ENCODE measurements around the gene KDM7A.

KDM7A gene

GRCh38 chr7:140051820-140052219 is 125.0 kb downstream of the KDM7A start:
- FAIRE-seq: no peak

DNA sequence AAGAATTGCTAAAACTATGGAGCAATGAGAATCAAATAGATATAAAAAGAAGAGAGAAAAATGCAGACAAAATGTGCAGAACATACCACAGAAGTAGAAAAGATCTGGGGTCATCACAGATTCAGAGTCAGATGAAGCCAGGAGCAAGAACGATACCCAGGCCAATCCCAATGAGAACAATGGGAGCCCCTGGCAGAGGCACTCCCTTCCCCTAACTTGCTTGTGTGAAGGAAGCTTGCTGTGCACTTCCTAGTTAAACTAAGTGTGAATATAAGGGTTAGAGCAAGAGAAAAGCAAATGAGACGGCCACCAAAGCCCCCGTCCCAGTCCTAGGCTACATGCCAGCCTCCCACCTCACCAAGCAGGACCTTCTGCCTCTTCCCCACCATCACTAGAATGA is 126.7 kb downstream of the KDM7A start:
- FAIRE-seq: no peak

DNA sequence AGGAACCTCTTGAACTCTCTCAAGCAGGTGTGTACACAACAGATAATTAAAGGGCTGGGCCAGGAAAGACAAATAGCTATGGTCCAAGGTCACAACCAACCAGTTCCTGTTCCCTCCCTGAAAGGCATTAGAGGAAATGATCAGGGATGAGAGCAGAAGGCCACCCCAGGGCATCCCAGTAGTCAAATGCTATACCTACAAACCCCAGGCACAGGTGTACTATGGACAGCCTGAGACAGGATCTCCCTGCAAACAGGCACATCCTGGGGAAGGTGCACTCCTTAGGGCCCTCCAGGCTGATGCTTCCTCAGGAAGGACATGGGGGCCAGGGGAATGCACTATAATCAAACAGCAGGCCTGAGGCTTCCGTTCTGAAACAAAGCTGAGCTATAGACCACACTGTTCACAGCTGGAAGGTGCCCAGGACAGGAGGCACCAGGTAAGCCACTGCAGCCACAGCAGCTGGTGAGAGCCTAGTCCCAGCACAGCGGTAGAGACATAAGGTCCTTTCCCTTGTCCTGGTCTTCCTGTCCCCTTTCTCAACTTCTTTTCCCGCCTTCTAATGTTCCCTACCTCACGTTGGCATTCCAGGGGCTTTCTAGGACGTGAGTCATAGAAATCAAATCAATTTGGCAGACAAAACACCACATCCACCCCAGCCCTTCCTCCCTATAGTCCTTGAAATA is 127.3 kb downstream of the KDM7A start:
- no peak for FAIRE-seq

DNA sequence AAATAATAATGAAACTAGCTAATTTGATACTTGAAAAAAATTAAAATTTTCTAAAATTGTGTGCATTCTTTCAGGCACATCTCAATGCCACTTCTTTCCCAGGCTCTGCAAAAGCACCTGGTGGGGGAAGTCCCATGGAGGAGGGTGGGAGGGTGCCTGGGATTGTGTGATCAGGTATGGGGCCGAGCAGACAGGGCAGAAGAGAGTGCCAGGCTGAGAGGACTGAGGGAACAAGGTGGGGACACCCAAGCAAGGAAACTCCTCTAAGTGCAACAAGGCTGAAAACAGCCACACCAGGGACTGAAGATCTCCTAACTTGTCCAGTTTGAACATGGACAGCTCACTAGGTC is 127.8 kb downstream of the KDM7A start:
- FAIRE-seq: no peak

DNA sequence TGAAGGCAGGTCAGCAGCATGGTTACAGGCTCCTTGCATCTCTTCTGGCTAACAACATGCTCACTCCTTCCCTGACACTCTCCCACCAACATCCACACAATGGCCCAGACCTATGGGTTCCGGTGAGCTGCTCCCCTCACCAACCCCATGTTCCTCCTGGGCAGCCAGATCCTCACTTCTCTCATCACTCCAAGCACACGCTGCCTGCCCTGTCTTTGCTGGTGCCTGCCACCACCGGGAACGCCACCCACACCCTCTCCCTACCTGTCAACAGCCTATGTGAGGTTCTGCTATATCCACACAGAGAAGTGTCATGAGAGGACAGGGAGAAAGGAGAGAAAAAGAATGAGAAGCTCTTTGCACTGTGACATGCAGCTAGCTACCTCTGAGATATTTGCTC is 128.6 kb downstream of the KDM7A start:
- no peak for FAIRE-seq

GRCh38 chr7:140047197-140047596 is 129.6 kb downstream of the KDM7A start:
- FAIRE-seq: no peak

DNA sequence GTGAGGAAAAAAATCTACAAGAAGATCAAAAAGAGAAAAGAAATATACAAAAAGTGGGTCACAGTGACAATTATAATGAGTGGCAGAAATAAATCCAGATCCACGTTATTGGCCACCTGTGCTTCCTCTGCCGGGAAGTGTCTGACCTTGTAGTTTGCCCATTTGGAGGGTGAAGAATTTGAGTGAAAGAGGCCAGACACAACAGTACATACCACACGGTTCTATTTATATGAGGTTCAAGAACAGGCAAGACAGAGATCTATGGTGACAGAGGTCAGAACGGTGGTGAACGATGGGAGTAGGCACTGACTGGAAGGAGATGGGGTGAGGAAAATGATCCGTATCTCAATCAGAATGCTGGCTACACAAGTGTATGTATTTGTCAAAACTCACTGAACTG is 131.1 kb downstream of the KDM7A start:
- no peak for FAIRE-seq

DNA sequence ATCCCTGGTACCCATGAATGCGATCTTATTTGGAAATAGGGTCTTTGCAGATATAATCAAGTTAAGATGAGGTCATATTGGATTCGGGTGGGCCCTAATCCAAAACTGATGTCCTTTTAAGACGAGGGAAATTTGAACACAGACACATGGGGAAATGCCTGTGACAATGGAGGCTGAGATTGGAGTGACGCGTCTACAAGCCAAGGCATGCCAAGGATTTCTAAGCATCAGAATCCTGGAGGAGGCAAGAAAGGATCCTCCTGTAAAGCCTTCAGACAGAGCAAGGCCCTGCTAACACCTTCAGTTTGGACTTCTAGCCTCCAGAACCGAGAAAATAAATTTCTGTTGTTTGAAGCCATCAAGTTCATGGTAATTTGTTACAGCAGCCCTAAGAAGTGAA is 132.5 kb downstream of the KDM7A start:
- no peak for FAIRE-seq

- no peak for FAIRE-seq
These were observed 134.5 kb downstream of the KDM7A start for GRCh38 chr7:140042386-140042670.

- FAIRE-seq: no peak
These were observed 135.0 kb downstream of the KDM7A start for GRCh38 chr7:140041659-140042385.

- FAIRE-seq: no peak
These were observed 136.9 kb downstream of the KDM7A start for GRCh38 chr7:140039896-140040295.

GRCh38 chr7:140039066-140039465 is 137.7 kb downstream of the KDM7A start:
- FAIRE-seq: no peak

DNA sequence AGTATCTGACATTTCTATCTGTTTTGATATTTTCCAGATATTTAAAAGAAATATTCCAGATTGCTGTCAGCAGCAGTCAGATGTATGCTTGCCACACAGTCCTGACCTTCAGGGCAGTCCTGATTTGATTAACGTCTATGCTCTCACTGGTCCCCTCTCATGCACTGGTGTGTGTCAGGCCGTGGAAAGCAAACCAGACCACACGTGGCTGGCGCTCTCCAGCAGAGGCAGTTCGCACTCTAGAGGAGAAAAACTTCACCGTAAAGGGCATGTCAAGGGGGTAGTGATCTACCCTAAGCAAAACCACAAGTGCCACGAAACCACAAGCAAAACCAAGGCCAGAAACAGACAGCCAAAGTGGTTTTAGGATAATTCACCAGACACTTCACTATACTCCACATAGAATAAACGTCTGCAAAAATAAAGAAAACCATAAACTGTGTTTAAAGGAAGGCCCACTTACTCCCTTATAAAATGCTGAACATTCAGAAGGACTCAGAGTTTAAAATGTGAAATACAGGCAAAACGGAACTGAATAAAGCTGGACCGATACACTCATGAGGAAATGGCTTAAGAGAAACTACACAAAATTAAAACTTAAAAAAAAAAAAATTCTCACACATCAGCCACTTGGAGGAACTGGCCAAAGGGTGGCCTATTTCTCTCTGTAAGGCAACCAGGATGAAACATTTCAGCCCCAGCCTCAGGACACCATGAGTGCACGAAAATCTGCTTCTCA is 140.4 kb downstream of the KDM7A start:
- no peak for FAIRE-seq

DNA sequence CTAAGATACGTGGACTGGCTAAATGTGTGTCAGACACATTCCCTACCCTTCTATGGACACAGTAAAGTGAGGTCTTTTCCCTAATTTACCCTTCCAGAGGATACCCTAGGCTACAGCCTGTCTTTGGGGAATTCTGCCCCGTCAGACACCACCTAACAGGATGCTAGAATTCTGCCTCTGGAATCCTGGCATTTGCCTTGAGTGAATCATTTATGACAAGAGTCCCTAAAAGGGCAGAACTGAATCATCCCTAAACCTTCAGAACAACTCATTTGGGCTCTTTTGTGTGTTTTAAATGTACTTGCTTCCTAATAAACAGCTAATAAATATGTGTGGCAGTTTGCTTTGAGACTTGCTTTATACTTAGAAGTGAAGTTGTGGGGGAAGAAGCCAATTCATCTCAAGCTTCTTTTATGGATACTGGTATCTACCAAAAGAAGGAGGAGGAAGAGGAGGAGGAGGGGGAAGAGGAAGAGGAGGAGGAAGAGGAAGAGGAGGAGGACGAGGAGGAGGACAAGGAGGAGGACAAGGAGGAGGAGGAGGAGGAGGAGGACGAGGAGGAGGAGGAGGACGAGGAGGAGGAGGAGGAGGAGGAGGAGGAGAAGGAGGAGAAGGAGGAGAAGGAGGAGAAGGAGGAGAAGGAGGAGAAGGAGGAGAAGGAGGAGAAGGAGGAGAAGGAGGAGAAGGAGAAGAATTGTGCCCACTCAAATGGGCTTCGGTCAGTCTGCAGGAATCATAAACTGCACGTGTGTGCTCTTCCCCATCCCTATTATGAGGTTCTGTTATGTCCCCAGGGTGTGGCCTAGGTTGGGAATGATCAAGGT is 141.2 kb downstream of the KDM7A start:
- no peak for FAIRE-seq

All from G401.6 (cell line).